Measurements from ENCODE around the gene KIAA1191.

GRCh38 chr5:176394096-176394495, 32.5 kb upstream of the KIAA1191 start:
- TF ChIP-seq CTCF (IDR thresholded peaks at IDR 0.05) (no peak), POLR2A (IDR thresholded peaks at IDR 0.05) (no peak), POLR2AphosphoS5 (IDR thresholded peaks at IDR 0.05) (no peak)

All from breast epithelium (tissue), 3 donors.